HG03354 (cell line): ENCODE data around the gene SOX18.

ENCODE experiments used
- ATAC-seq: cut with Tn5 transposase; IDR thresholded peaks from one replicate; pipeline ENCODE4 v1.9.1; 2021; ENCODE audit warnings: mild to moderate bottlenecking; ENCODE audit not compliant: unreplicated experiment, poor library complexity, severe bottlenecking

The SOX18 gene

GRCh38 chr20:64055396-64055892 is 6.0 kb upstream of the SOX18 start:
- ATAC-seq, result no peak

- ATAC-seq, result no peak
Measured at GRCh38 chr20:64053841-64054661, 4.6 kb upstream of the SOX18 start.

- ATAC-seq, result no peak
Measured at GRCh38 chr20:64052987-64053840, 3.8 kb upstream of the SOX18 start.

GRCh38 chr20:64052326-64052722 is 2.9 kb upstream of the SOX18 start:
- ATAC-seq, result no peak

GRCh38 chr20:64051561-64052325 is 2.3 kb upstream of the SOX18 start:
- no peak for ATAC-seq

DNA sequence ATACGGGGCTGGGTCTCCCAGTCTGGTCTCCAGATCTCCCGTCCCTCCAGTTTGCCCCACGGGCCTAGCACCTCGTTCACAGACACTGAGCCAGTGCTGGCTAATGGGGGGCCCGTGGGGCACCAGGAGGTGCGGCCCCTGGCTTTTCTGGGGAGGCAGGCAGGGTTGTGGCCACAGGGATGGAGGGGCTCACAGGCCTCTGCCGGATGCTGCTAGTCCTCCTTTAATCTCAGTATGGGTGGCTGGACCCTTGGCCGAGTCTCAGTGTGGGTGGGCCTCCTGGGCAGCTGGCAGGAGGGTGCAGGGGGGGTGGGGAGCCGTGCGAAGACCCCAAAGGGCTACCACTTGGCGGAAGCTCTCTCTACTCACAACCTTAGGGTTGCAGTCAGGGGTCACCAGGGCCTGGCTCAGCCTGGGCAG is 1.6 kb upstream of the SOX18 start:
- no peak for ATAC-seq

- ATAC-seq, result no peak
Measured at GRCh38 chr20:64050261-64051032, 1.0 kb upstream of the SOX18 start.

- ATAC-seq, result no peak
Measured at GRCh38 chr20:64049878-64050260, 430 bp upstream of the SOX18 start.

GRCh38 chr20:64048402-64049044 is 916 bp downstream of the SOX18 start:
- ATAC-seq, result no peak

DNA sequence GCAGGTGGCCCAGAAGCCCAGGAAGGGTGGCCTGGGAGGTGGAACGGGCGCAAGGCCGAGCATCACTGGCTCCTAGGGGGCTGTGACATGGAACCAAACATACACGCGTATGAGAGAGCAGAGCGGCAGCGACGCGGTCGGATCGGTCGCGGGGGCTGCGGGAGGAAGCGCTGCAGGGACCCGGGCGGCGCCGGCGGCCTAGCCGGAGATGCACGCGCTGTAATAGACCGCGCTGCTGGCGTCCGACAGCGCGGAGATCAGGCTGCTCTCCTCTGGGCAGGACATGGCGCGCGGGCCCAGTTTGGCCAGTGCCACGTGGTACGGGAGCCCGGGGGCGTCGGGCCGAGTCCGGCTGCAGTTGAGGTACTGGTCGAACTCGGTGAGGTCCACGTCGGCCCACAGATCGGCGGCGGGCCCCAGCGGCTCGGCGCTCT is 1.5 kb downstream of the SOX18 start:
- no peak for ATAC-seq

- ATAC-seq, result no peak
Measured at GRCh38 chr20:64047046-64047389, 2.4 kb downstream of the SOX18 start.

- no peak for ATAC-seq
Measured at GRCh38 chr20:64045346-64046011, 4.0 kb downstream of the SOX18 start.

GRCh38 chr20:64044484-64045247 is 4.8 kb downstream of the SOX18 start:
- no peak for ATAC-seq

DNA sequence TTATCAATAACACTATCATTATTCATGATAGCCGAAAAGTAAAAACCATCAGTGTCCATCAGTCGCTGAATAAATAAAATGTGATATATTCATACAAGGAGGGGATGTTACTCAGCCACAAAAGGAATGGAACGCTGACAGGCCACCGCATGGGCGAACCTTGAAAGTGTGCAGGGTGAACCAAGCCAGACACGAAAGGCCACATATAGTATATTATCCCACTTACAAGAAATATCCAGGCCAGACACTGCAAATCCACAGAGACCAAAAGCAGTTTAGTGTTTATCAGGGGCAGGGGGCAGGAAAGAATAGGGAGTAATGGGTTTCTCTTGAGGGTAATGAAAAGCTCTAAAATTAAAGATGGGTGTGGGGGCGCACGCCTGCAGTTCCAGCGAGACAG is 5.7 kb downstream of the SOX18 start:
- no peak for ATAC-seq

DNA sequence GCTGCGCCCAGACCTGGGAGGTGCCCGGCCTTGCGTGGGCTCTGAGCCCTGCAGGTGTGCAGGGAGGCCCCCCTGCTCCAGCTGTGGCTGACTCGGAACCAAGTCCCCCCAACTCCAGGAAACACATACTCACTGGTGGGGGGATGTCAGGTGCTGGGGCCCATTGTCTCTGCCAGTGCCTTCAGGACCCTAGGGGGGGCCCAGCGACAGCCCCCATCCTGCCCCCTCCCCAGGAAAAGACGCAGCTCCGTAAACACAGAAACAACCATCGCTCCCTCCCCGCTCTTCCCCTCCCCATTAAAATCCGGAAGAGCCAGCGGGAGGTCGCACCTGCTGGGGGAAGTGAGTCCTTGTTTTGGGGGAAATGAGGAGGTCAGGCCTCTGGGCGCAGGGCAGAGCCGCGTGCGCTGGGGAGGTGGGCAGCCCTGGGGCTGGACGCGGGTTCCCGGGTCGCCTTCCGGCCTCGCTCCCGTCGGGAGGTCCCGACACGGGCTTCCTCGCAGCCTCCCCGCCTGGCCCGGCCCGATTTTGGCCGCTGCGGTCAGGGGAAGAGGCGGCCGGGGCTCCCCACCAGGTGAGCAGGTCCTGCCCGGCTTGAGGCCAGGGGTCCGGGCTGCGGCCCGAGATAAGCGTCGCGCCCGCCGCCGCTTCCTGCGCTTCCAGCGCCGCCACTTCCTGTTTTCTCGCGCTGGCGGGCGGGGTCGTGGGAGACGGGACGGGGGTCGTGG is 7.2 kb downstream of the SOX18 start:
- no peak for ATAC-seq

GRCh38 chr20:64041781-64042053 is 7.7 kb downstream of the SOX18 start:
- ATAC-seq, result no peak

- ATAC-seq, result no peak
Measured at GRCh38 chr20:64041040-64041780, 8.2 kb downstream of the SOX18 start.
